Duodenal mucosa (tissue), 2 donors: ENCODE data around the gene AGK.
A peak's percentile ranks its signal among the peaks of the same experiment; 100 is the strongest.

Source experiments
- H3K27ac ChIP-seq: one replicate; pipeline ENCODE4 v1.7.0; 2013; ENCODE audit warnings: low read depth, low read length
- H3K27me3 ChIP-seq, 2 donors: one replicate each; pipeline ENCODE4 v1.7.0; 2013; ENCODE audit warnings: low read length in 2 of 2, control low read depth in 1 of 2; ENCODE audit not compliant: insufficient read depth in 2 of 2, control insufficient read depth in 1 of 2
- H3K36me3 ChIP-seq, 2 donors: one replicate each; pipeline ENCODE4 v1.7.0; 2013; ENCODE audit warnings: low read length in 2 of 2, control low read depth in 1 of 2; ENCODE audit not compliant: insufficient read depth in 2 of 2, control insufficient read depth in 1 of 2
- H3K4me1 ChIP-seq, 2 donors: one replicate each; pipeline ENCODE4 v1.7.0; 2013; ENCODE audit warnings: low read length in 2 of 2, control low read depth in 1 of 2; ENCODE audit not compliant: insufficient read depth in 2 of 2, control insufficient read depth in 1 of 2
- H3K4me3 ChIP-seq, 2 donors: one replicate each; pipeline ENCODE4 v1.7.0; 2013; ENCODE audit warnings: low read length in 2 of 2, low read depth in 1 of 2
- H3K9ac ChIP-seq, 2 donors: one replicate each; pipeline ENCODE4 v1.7.0; 2013; ENCODE audit warnings: low read length in 2 of 2, low read depth in 1 of 2
- H3K9me3 ChIP-seq, 2 donors: one replicate each; pipeline ENCODE4 v1.7.0; 2013; ENCODE audit warnings: low read length in 2 of 2, control low read depth in 1 of 2; ENCODE audit not compliant: control insufficient read depth in 1 of 2

AGK gene

GRCh38 chr7:141700848-141701371, 149.7 kb downstream of the AGK start:
- peaks cover 25 to 31% of the 10 kb centered on the region in 2 donors for H3K4me1 ChIP-seq
- H3K27me3 ChIP-seq: no peaks in the 10 kb centered on the region
- no peaks in the 10 kb centered on the region for H3K9me3 ChIP-seq
- no peaks in the 10 kb centered on the region for H3K36me3 ChIP-seq
- peak overlapping the region; percentile 30 to 45 for H3K9ac ChIP-seq
- no peak overlapping the region for H3K27ac ChIP-seq
- H3K4me3 ChIP-seq: peak overlapping the region; percentile 60 to 67

- Histone ChIP-seq H3K9me3 (no peaks in the 10 kb centered on the region), H3K9ac (peak overlapping the region in 1 of 2 donors; percentile 27), H3K36me3 (no peaks in the 10 kb centered on the region), H3K4me3 (peak overlapping the region; percentile 60 to 69), H3K27ac (no peak overlapping the region), H3K27me3 (no peaks in the 10 kb centered on the region), H3K4me1 (peaks cover 24 to 31% of the 10 kb centered on the region in 2 donors)
Measured at GRCh38 chr7:141701489-141702046, 150.4 kb downstream of the AGK start.

- Histone ChIP-seq H3K27me3 (no peaks in the 10 kb centered on the region), H3K36me3 (no peaks in the 10 kb centered on the region), H3K27ac (no peak within 1 kb of the TSS), H3K4me3 (peak within 1 kb of the TSS; percentile 69 to 74), H3K9ac (peak within 1 kb of the TSS; percentile 30 to 71), H3K9me3 (no peaks in the 10 kb centered on the region), H3K4me1 (peaks cover 24 to 30% of the 10 kb centered on the region in 2 donors)
Measured at GRCh38 chr7:141702047-141702567, 150.9 kb downstream of the AGK start, which contains the start of gene DENND11. TSS of gene DENND11 (minus strand) at chr7:141702166. CDS start at chr7:141702153, 13 bp downstream.

- H3K36me3 ChIP-seq: no peaks in the 10 kb centered on the region
- peaks cover 24 to 30% of the 10 kb centered on the region in 2 donors for H3K4me1 ChIP-seq
- H3K27ac ChIP-seq: no peak overlapping the region
- H3K9me3 ChIP-seq: no peaks in the 10 kb centered on the region
- H3K27me3 ChIP-seq: no peaks in the 10 kb centered on the region
- H3K9ac ChIP-seq: no peak overlapping the region
- peak overlapping the region in 1 of 2 donors; percentile 74 for H3K4me3 ChIP-seq
Measured at GRCh38 chr7:141702892-141703291, 151.7 kb downstream of the AGK start.

GRCh38 chr7:141704112-141704511, 152.9 kb downstream of the AGK start:
- no peaks in the 10 kb centered on the region for H3K9me3 ChIP-seq
- H3K4me1 ChIP-seq: peaks cover 19 to 30% of the 10 kb centered on the region in 2 donors
- no peak overlapping the region for H3K27ac ChIP-seq
- no peaks in the 10 kb centered on the region for H3K36me3 ChIP-seq
- no peaks in the 10 kb centered on the region for H3K27me3 ChIP-seq
- H3K4me3 ChIP-seq: no peak overlapping the region
- no peak overlapping the region for H3K9ac ChIP-seq

GRCh38 chr7:141704741-141705140, 153.5 kb downstream of the AGK start:
- Histone ChIP-seq H3K9me3 (no peaks in the 10 kb centered on the region), H3K36me3 (no peaks in the 10 kb centered on the region), H3K27me3 (no peaks in the 10 kb centered on the region), H3K4me3 (no peak overlapping the region), H3K4me1 (peaks cover 19 to 30% of the 10 kb centered on the region in 2 donors), H3K27ac (no peak overlapping the region), H3K9ac (no peak overlapping the region)
